AG04449 (cell line): ENCODE results near the gene MBLAC1.

Experiments used
- CTCF ChIA-PET: fragments of 350-600 bp; formaldehyde crosslinking; extraction: SDS; loops from one replicate; lab custom pipeline; 2021; ENCODE audit warnings: antibody characterized with exemption; lab: Yijun Ruan, JAX
- POLR2A ChIA-PET: fragments of 400-600, 350-600 bp; formaldehyde crosslinking; extraction: SDS; loops from one replicate; lab custom pipeline; 2020; ENCODE audit warnings: antibody characterized with exemption, inconsistent platforms; lab: Yijun Ruan, JAX
- DNase-seq: peaks from one replicate; pipeline ENCODE4 v3.0.0-alpha.2; 2010; ENCODE audit warnings: low read depth, low spot score
- H3K4me3 ChIP-seq: 2 replicates; pipeline ENCODE4 v1.5.1; 2011; ENCODE audit warnings: low read depth, mild to moderate bottlenecking, control low read depth, low read length
- CTCF ChIP-seq: IDR thresholded peaks from one replicate; pipeline ENCODE4 v1.5.1; 2011; ENCODE audit warnings: mild to moderate bottlenecking, moderate library complexity, low read length, control low read depth, inconsistent platforms; ENCODE audit not compliant: insufficient read depth; ENCODE audit errors: missing control alignments

The MBLAC1 gene

DNA sequence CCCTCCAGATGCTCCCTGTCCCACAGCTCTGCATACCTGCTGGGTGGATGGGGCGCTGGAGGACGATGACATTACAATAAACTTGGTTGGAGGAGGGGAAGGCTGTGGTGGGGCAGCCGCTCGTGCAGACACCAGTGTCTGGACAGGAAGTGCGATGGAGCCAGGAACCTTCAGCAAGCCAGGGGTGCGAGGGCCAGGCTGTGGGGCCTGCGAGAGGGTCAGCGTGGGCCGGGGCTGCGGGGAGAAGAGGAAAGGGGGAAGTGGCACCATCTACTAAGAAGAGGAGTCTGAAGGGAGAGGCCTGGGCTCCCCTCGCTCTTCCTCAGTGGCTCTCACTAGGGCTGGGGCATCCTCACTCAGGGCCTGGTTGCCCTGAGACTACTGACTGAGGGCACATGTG is 18.9 kb upstream of the MBLAC1 start:
- CTCF ChIA-PET = no interaction called here
- POLR2A ChIA-PET = no interaction called here
- no peak for TF ChIP-seq CTCF

GRCh38 chr7:100109521-100110163 is 17.1 kb upstream of the MBLAC1 start:
- TF ChIP-seq CTCF = no peak
- no peak overlapping the region for H3K4me3 ChIP-seq
- ChIA-PET CTCF (no interaction called here), POLR2A (interaction anchor here (0.6 kb wide), 1 partner anchor 17 kb away, joined by 3 read pairs; no protein-coding TSS in a partner anchor)
- DNase-seq = no peak

More for the DNA sequence above, 18.9 kb upstream of the MBLAC1 start:
- DNase-seq = no peak
- no peak overlapping the region for H3K4me3 ChIP-seq

DNA sequence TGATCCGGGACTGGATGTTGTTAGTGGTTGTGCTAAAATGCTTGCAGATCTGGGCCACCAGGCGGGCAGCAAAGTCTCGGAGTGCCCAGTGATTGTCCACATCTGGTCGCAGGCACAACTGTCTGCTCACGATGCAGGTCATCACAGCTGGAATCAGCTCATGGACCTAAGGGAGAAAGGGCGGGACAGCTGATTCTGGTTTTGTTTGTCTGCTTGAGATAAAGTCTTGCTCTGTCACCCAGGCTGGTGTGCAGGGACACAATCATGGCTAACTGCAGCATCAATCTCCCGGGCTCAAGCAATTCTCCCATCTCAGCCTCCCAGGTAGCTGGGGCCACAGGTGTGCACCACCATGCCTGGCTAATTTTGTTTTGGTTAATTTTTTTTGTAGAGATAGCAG is 15.6 kb upstream of the MBLAC1 start:
- DNase-seq = no peak
- no peak overlapping the region for H3K4me3 ChIP-seq
- ChIA-PET CTCF (no interaction called here), POLR2A (no interaction called here)
- no peak for TF ChIP-seq CTCF

DNA sequence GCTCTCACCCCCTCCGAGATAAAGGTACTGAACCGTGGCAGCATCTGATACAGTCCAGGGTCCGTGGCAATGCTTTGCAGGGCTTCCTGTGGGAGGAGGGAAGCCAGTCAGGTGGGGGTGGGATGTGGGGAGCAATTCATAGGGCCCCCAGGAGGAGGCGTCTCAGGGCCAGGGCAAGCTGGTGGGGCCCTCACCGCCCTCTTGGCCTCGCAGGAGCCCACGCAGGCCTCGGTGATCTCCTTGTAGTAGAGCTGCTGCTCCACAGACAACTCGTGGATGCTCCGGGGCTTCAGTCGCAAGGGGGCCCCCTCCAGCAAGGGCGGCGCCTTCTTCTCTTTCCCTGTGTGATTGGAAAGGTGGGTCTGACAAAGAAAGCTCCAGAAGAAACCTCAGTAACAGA is 14.9 kb upstream of the MBLAC1 start:
- TF ChIP-seq CTCF = no peak
- POLR2A ChIA-PET = no interaction called here
- CTCF ChIA-PET = interaction anchor here (2.4 kb wide), 1 partner anchor 20 kb away, joined by 9 read pairs; no protein-coding TSS in a partner anchor
- no peak overlapping the region for H3K4me3 ChIP-seq
- no peak for DNase-seq

GRCh38 chr7:100115026-100115425 is 11.7 kb upstream of the MBLAC1 start:
- CTCF ChIA-PET = interaction anchor here (1.2 kb wide), 1 partner anchor 13 kb away, joined by 6 read pairs; no protein-coding TSS in a partner anchor
- POLR2A ChIA-PET = no interaction called here
- H3K4me3 ChIP-seq = no peak overlapping the region
- DNase-seq = no peak
- no peak for TF ChIP-seq CTCF

DNA sequence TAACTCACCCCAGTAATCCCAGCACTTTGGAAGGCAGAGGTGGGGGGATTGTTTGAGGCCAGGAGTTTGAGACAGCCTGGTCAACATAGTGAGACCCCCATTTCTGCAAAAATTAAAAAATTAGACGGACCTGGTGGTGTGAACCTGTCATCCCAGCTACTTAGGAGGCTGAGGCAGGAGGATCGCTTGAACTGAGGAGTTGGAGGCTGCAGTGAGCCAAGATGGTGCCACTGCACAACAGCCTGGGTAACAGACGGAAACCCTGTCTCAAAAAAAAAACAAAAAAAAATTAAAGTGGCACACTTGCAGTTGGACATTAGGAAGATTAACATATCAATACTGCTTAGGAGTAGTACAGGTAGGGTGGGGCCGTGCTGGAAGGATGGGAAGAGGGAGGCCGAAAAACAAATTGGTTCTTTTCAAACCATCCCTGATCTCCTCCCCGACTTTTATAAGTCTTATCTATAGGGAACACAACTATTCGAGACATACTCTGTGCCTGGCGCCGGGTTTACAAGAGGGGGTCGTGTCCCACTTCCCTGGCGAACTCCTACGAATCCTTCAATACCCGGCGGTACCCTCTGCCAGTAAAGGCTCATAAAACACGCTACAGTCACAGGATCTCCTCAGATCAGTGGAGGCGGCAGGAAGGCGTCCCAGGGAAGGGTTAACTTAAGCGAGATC is 8.2 kb upstream of the MBLAC1 start:
- ChIA-PET POLR2A (no interaction called here), CTCF (no interaction called here)
- DNase-seq = no peak
- no peak for TF ChIP-seq CTCF
- H3K4me3 ChIP-seq = peak overlapping the region; percentile 95
